Astrocyte of the spinal cord (primary cell): ENCODE data around the gene FBXW8.

ENCODE experiments used
- DNase-seq: peaks from one replicate; pipeline ENCODE4 v3.0.0; 2011; ENCODE audit warnings: low read depth, low spot score
- H3K4me3 ChIP-seq: 2 replicates; pipeline ENCODE4 v1.5.1; 2011; ENCODE audit warnings: low read depth, mild to moderate bottlenecking, low read length, moderate library complexity
- CTCF ChIP-seq: IDR thresholded peaks from 2 replicates; pipeline ENCODE4 v1.5.1; 2012; ENCODE audit warnings: low read depth, mild to moderate bottlenecking, low read length, inconsistent platforms
- in situ Hi-C: cut with HindIII; loops from 2 replicates; pipeline ENCODE4 v1.10.0; 2017; ENCODE audit warnings: low sequenced_read_pairs

Gene FBXW8

GRCh38 chr12:116896411-116896924 lies 14.3 kb upstream of the FBXW8 start:
- in situ Hi-C loops, result no loop called here
- no peak overlapping the region for H3K4me3 ChIP-seq
- TF ChIP-seq CTCF, result no peak
- no peak for DNase-seq

DNA sequence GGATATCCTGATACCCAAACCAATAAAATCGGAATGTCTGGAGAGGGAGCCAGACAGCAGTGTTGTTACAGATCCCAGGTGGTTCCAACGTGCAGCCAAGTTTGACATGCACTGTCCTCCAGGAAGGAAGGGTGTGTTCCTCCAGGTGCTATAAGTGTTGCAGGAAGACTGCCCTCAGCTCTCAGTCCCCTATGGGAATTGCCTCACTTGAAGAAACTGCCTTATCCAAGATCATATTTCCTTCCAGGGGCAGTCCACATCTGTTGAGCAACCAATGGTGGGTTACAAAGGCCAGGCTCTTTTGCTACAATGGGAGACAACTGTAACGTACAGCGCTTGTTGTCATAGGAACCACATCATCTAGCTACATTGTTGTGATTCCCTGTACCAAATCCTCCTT lies 13.3 kb upstream of the FBXW8 start:
- H3K4me3 ChIP-seq, result no peak overlapping the region
- no peak for TF ChIP-seq CTCF
- in situ Hi-C loops, result no loop called here
- no peak for DNase-seq

DNA sequence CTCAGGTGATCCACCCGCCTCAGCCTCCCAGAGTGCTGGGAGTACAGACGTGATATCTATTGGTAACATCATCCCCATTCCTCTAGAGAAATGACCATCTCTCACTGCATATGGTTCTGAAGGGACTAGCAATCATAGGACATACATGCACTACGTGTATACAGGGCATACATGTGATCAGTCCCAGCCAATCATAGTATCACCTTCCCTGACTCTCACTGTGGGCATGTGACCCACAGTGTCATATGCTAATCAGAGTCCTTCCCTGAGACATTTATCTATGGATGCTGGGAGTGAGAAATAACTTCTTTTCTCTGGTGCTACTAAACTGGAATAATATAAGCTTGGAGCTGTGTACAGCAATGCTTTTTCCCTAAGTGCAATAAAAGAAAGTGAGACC lies 12.1 kb upstream of the FBXW8 start:
- DNase-seq, result no peak
- no peak overlapping the region for H3K4me3 ChIP-seq
- no peak for TF ChIP-seq CTCF
- in situ Hi-C loops, result no loop called here

GRCh38 chr12:116901612-116902011 lies 9.1 kb upstream of the FBXW8 start:
- in situ Hi-C loops, result no loop called here
- DNase-seq, result no peak
- TF ChIP-seq CTCF, result no peak
- no peak overlapping the region for H3K4me3 ChIP-seq

DNA sequence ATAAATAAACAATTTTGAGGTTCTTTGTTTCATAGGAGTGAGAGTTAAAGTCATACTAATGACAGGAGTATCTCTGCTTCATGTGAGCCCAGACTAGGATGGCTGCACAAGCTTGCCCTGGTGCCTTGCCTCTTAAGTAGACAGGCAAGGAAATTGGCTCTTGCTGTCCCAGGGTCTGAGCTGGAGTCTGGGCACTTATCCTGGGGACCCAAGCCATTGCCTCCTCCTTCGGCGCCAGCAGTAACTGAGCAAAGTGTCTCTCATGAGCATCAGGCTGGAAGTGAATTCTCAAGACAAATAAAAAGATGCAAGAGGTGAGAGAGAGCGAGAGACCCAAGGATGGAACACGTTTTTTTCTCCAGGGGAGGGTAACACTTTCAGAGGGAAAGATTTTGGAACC lies 6.9 kb upstream of the FBXW8 start:
- in situ Hi-C loops, result no loop called here
- no peak for DNase-seq
- TF ChIP-seq CTCF, result no peak
- no peak overlapping the region for H3K4me3 ChIP-seq

DNA sequence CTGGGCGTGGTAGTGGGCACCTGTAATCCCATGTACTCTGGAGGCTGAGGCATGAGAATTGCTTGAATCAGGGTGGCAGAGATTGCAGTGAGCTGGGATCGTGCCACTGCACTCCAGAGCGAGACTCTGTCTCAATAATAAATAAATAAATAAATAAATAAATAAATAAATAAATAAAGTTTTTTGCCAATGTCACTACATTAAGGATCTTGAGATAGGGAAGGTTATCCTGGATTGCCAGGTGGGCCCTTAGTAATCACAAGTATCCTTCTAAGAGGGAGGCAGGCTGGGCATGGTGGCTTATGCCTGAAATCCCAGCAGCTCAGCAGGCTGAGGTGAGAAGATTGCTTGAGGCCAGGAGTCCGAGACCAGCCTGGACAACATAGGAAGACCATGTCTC lies 4.5 kb upstream of the FBXW8 start:
- no peak for DNase-seq
- no peak for TF ChIP-seq CTCF
- H3K4me3 ChIP-seq, result no peak overlapping the region
- in situ Hi-C loops, result no loop called here

GRCh38 chr12:116910280-116910644 lies 488 bp upstream of the FBXW8 start:
- H3K4me3 ChIP-seq, result peak overlapping the region; percentile 68
- DNase-seq, result no peak
- no peak for TF ChIP-seq CTCF
- in situ Hi-C loops, result no loop called here
